ENCODE measurements around the gene GRHPR. TPM values are rescaled to one million over a fixed set of nuclear protein-coding genes. Genes with fewer than 3 reads are reported as not detected.

Gene GRHPR
- polyA plus RNA-seq, 2 of the 4 experiments (the other 2 are of a cell fraction): 111 to 146 TPM

DNA sequence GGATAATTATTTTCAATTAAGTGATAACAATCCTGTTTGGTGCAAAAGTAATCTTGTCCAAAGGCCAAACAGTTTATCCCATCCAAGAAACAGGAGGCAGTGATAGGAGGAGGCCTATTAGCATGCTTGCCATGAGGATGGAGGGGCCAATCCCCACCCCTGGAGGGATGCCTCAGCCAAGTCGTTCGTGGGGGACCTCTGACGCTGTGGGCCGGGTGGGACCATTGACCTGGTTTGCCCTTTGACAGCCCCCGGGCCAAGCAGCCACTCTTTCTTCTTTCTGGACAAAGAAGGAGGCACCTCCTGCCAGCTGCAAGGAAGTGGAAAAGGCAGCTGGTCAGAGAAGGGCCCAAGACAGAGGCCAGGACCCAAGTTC, 39.5 kb upstream of the GRHPR start:
- Histone ChIP-seq H3K27ac (no peak overlapping the region), H3K9me3 (no peaks in the 10 kb centered on the region), H3K4me2 (no peak overlapping the region), H3K4me3 (no peak overlapping the region), H3K4me1 (no peaks in the 10 kb centered on the region)
- DNase-seq (ENCODE audit: low read depth in 1 of 2, low spot score in 1 of 2) (no peak), FAIRE-seq (no peak), ATAC-seq (no peak)
- WGBS (ENCODE audit: missing lambda C conversion rate): 56% methylated on average over 5 of the region's 5 CpGs
- ChIA-PET CTCF (interaction anchor here (0.6 to 1.5 kb wide), 4 partner anchors 12 to 750 kb away, joined by 3 to 4 read pairs (median 4); no protein-coding TSS in a partner anchor), POLR2A (no interaction called here)
- TF ChIP-seq ZC3H11A (IDR thresholded peaks at IDR 0.05) (no peak), KDM5A (IDR thresholded peaks at IDR 0.05) (no peak), FOXS1 (CRISPR knock-in tag; IDR thresholded peaks at IDR 0.05) (no peak), ZSCAN20 (CRISPR knock-in tag; IDR thresholded peaks at IDR 0.05) (no peak), FOSL2 (IDR thresholded peaks at IDR 0.05) (no peak), FOSL2 (CRISPR knock-in tag; IDR thresholded peaks at IDR 0.05) (no peak), CBX2 (IDR thresholded peaks at IDR 0.05; ENCODE audit: borderline replicate concordance, low read depth) (no peak), JUNB (IDR thresholded peaks at IDR 0.05) (no peak), HDAC2 (IDR thresholded peaks at IDR 0.05) (no peak), CHD2 (IDR thresholded peaks at IDR 0.05; ENCODE audit: low read length, partially characterized antibody) (no peak), EHMT2 (IDR thresholded peaks at IDR 0.05; ENCODE audit: low read depth) (no peak)
- TF ChIP-seq, protein P1, sequence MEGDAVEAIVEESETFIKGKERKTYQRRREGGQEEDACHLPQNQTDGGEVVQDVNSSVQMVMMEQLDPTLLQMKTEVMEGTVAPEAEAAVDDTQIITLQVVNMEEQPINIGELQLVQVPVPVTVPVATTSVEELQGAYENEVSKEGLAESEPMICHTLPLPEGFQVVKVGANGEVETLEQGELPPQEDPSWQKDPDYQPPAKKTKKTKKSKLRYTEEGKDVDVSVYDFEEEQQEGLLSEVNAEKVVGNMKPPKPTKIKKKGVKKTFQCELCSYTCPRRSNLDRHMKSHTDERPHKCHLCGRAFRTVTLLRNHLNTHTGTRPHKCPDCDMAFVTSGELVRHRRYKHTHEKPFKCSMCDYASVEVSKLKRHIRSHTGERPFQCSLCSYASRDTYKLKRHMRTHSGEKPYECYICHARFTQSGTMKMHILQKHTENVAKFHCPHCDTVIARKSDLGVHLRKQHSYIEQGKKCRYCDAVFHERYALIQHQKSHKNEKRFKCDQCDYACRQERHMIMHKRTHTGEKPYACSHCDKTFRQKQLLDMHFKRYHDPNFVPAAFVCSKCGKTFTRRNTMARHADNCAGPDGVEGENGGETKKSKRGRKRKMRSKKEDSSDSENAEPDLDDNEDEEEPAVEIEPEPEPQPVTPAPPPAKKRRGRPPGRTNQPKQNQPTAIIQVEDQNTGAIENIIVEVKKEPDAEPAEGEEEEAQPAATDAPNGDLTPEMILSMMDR (IDR thresholded peaks at IDR 0.05): no peak
- TF ChIP-seq, protein P2, sequence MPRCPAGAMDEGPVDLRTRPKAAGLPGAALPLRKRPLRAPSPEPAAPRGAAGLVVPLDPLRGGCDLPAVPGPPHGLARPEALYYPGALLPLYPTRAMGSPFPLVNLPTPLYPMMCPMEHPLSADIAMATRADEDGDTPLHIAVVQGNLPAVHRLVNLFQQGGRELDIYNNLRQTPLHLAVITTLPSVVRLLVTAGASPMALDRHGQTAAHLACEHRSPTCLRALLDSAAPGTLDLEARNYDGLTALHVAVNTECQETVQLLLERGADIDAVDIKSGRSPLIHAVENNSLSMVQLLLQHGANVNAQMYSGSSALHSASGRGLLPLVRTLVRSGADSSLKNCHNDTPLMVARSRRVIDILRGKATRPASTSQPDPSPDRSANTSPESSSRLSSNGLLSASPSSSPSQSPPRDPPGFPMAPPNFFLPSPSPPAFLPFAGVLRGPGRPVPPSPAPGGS (IDR thresholded peaks at IDR 0.05): no peak
- TF ChIP-seq, protein P3, sequence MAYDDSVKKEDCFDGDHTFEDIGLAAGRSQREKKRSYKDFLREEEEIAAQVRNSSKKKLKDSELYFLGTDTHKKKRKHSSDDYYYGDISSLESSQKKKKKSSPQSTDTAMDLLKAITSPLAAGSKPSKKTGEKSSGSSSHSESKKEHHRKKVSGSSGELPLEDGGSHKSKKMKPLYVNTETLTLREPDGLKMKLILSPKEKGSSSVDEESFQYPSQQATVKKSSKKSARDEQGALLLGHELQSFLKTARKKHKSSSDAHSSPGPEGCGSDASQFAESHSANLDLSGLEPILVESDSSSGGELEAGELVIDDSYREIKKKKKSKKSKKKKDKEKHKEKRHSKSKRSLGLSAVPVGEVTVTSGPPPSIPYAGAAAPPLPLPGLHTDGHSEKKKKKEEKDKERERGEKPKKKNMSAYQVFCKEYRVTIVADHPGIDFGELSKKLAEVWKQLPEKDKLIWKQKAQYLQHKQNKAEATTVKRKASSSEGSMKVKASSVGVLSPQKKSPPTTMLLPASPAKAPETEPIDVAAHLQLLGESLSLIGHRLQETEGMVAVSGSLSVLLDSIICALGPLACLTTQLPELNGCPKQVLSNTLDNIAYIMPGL (CRISPR knock-in tag; IDR thresholded peaks at IDR 0.05; ENCODE audit: borderline replicate concordance): no peak
- TF ChIP-seq, protein P4, sequence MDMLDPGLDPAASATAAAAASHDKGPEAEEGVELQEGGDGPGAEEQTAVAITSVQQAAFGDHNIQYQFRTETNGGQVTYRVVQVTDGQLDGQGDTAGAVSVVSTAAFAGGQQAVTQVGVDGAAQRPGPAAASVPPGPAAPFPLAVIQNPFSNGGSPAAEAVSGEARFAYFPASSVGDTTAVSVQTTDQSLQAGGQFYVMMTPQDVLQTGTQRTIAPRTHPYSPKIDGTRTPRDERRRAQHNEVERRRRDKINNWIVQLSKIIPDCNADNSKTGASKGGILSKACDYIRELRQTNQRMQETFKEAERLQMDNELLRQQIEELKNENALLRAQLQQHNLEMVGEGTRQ (IDR thresholded peaks at IDR 0.05): no peak
- TF ChIP-seq, protein P5, sequence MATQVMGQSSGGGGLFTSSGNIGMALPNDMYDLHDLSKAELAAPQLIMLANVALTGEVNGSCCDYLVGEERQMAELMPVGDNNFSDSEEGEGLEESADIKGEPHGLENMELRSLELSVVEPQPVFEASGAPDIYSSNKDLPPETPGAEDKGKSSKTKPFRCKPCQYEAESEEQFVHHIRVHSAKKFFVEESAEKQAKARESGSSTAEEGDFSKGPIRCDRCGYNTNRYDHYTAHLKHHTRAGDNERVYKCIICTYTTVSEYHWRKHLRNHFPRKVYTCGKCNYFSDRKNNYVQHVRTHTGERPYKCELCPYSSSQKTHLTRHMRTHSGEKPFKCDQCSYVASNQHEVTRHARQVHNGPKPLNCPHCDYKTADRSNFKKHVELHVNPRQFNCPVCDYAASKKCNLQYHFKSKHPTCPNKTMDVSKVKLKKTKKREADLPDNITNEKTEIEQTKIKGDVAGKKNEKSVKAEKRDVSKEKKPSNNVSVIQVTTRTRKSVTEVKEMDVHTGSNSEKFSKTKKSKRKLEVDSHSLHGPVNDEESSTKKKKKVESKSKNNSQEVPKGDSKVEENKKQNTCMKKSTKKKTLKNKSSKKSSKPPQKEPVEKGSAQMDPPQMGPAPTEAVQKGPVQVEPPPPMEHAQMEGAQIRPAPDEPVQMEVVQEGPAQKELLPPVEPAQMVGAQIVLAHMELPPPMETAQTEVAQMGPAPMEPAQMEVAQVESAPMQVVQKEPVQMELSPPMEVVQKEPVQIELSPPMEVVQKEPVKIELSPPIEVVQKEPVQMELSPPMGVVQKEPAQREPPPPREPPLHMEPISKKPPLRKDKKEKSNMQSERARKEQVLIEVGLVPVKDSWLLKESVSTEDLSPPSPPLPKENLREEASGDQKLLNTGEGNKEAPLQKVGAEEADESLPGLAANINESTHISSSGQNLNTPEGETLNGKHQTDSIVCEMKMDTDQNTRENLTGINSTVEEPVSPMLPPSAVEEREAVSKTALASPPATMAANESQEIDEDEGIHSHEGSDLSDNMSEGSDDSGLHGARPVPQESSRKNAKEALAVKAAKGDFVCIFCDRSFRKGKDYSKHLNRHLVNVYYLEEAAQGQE (IDR thresholded peaks at IDR 0.05): no peak

DNA sequence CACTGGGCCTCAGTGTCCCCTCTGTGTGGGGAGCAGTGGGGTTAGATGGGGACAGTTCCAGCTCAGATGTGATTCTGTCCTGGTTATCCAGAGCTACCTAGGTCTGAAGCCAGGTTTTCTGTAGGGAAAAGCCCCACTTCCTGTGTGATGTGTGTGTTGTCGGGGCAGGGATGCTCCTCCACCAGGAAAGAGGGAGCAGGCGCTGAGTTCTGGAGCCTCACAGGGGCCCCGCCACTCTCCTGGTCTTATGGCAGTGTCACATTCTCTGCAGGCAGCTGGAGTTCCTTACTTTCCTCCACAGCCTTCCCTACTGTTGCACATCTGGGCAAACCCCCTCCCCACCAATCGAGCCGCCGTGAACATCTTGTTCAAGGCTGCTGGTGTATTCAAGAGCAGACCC, 39.1 kb upstream of the GRHPR start:
- no peak for FAIRE-seq
- POLR2A ChIA-PET: no interaction called here
- Histone ChIP-seq H3K4me2 (no peak overlapping the region), H3K4me3 (no peak overlapping the region), H3K27ac (no peak overlapping the region), H3K9me3 (no peaks in the 10 kb centered on the region), H3K4me1 (no peaks in the 10 kb centered on the region)
- ATAC-seq: no peak
- no peak for DNase-seq (ENCODE audit: low read depth in 1 of 2, low spot score in 1 of 2)
- CTCF ChIA-PET: interaction anchor here (0.6 to 1.0 kb wide), 2 partner anchors 21 to 31 kb away, joined by 3 to 4 read pairs; no protein-coding TSS in a partner anchor
- 72% methylated on average over 6 of the region's 6 CpGs for WGBS (ENCODE audit: missing lambda C conversion rate)
- TF ChIP-seq CHD4 (IDR thresholded peaks at IDR 0.05; ENCODE audit: borderline replicate concordance) (no peak), KDM1A (IDR thresholded peaks at IDR 0.05; ENCODE audit: low read depth) (no peak), JUN (IDR thresholded peaks at IDR 0.05) (no peak), GATA3 (IDR thresholded peaks at IDR 0.05; ENCODE audit: borderline replicate concordance) (no peak), TFCP2L1 (CRISPR knock-in tag; IDR thresholded peaks at IDR 0.05) (no peak), ESRRA (IDR thresholded peaks at IDR 0.05; ENCODE audit: borderline replicate concordance, low read length) (no peak), HOXA7 (CRISPR knock-in tag; IDR thresholded peaks at IDR 0.05) (no peak), MAZ (IDR thresholded peaks at IDR 0.05; ENCODE audit: borderline replicate concordance, low read depth, low read length) (no peak), RCOR1 (IDR thresholded peaks at IDR 0.05; ENCODE audit: low read depth, low read length) (no peak)
- TF ChIP-seq, protein P6, sequence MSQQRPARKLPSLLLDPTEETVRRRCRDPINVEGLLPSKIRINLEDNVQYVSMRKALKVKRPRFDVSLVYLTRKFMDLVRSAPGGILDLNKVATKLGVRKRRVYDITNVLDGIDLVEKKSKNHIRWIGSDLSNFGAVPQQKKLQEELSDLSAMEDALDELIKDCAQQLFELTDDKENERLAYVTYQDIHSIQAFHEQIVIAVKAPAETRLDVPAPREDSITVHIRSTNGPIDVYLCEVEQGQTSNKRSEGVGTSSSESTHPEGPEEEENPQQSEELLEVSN (IDR thresholded peaks at IDR 0.05; ENCODE audit: borderline replicate concordance, low read depth): no peak
- TF ChIP-seq, protein P7, sequence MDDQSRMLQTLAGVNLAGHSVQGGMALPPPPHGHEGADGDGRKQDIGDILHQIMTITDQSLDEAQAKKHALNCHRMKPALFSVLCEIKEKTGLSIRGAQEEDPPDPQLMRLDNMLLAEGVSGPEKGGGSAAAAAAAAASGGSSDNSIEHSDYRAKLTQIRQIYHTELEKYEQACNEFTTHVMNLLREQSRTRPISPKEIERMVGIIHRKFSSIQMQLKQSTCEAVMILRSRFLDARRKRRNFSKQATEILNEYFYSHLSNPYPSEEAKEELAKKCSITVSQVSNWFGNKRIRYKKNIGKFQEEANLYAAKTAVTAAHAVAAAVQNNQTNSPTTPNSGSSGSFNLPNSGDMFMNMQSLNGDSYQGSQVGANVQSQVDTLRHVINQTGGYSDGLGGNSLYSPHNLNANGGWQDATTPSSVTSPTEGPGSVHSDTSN (IDR thresholded peaks at IDR 0.05): no peak
- TF ChIP-seq, protein P4 (IDR thresholded peaks at IDR 0.05): no peak

Measured in A549 (cell line).